HG03135 (cell line): ENCODE measurements around the gene ZNF778.
"Not testable (repeated sequence)": the region's sequence is repeated elsewhere in the genome, so short reads cannot be mapped to it uniquely, and the experiment has no call there.

Source experiments
- ATAC-seq: cut with Tn5 transposase; IDR thresholded peaks from one replicate; pipeline ENCODE4 v1.9.1; 2021; ENCODE audit warnings: mild to moderate bottlenecking, moderate library complexity; ENCODE audit not compliant: unreplicated experiment

The ZNF778 gene

DNA sequence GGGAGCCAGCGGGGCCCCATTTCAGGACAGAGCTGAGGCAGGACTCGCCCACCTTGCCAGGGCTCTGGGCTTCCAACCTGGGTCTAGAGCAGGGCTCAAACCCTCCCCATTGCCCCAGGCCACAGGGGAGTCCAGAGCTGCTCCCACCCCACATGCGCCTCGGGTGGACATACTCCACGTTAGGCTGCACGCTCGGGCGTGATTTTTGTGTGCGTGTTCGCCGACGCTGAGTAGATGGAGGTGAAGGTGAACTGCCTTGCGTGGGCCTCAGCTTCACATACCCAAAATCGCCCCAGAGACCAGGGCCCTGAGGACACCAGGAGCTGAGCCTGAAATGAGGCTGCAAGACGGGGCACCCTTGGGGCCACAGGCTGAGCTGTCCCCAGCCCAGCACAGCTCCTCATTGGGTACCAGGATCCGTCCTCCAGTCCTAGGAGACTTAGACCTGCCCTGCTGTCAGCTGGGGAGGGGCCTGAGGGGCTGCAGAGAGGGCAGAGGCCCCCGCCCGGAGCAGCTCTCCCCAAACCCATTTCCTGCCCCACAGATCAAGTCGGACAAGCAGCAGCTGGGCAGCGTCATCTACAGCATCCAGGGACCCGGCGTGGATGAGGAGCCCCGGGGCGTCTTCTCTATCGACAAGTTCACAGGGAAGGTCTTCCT is 37.7 kb upstream of the ZNF778 start:
- ATAC-seq, result no peak

- no peak for ATAC-seq
Observed at GRCh38 chr16:89183463-89183862, 34.0 kb upstream of the ZNF778 start.

GRCh38 chr16:89183975-89184676 is 33.4 kb upstream of the ZNF778 start:
- no peak for ATAC-seq

- ATAC-seq, result no peak
Observed at GRCh38 chr16:89184677-89184932, 32.9 kb upstream of the ZNF778 start.

DNA sequence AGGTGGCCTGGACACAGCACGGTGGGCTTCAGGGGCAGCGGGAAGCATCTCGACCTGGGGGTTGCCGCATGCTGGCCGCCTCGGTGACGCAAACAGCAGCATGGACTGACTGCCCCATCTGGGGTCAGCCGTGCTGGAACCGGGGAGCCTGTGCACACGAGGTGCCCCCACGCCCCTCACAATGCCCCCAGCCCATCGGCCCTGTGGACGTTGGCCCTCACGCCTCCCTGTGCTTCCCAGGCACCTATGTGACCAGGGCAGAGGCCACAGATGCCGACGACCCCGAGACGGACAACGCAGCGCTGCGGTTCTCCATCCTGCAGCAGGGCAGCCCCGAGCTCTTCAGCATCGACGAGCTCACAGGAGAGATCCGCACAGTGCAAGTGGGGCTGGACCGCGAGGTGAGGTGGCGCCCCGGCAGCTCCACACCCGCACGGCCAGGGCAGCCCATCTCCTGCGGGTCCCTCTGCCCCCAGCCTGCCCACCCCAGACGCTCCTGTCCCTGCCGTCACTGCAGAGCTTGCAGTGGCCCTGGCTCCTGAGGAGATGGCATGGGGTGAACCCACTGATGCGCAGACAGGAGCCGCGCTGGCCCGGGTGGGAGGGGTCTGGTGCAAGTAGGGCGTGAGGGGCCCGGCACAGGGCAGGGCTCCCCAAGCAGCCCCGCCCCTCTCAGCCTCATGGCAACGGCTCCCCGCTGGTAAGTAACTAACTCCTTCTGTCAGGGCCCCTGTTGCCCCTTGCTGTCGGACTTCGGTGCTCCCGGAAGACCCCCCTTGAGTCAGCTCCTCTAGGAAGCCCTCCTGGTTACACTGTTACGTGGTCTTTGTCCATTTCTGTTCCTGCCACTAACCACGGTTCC is 32.3 kb upstream of the ZNF778 start:
- ATAC-seq, result no peak

DNA sequence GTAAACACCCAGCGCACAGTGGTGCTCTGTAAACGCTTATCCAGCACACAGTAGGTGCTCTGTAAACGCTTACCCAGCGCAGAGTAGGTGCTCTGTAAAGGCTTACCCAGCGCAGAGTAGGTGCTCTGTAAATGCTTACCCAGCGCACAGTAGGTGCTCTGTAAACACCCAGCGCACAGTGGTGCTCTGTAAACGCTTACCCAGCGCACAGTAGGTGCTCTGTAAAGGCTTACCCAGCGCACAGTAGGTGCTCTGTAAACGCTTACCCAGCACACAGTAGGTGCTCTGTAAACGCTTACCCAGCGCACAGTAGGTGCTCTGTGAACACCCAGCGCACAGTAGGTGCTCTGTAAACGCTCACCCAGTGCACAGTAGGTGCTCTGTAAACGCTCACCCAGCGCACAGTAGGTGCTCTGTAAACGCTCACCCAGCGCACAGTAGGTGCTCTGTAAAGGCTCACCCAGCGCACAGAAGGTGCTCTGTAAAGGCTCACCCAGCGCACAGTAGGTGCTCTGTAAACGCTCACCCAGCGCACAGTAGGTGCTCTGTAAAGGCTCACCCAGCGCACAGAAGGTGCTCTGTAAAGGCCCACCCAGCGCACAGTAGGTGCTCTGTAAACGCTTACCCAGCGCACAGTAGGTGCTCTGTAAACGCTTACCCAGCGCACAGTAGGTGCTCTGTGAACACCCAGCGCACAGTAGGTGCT is 31.5 kb upstream of the ZNF778 start:
- not testable (repeated sequence) for ATAC-seq

DNA sequence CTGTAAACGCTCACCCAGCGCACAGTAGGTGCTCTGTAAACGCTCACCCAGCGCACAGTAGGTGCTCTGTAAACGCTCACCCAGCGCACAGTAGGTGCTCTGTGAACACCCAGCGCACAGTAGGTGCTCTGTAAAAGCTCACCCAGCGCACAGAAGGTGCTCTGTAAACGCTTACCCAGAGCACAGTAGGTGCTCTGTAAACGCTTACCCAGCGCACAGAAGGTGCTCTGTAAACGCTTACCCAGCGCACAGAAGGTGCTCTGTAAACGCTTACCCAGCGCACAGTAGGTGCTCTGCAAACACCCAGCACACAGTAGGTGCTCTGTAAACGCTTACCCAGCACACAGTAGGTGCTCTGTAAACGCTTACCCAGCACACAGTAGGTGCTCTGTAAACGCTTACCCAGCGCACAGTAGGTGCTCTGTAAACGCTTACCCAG is 30.9 kb upstream of the ZNF778 start:
- ATAC-seq, result not testable (repeated sequence)

DNA sequence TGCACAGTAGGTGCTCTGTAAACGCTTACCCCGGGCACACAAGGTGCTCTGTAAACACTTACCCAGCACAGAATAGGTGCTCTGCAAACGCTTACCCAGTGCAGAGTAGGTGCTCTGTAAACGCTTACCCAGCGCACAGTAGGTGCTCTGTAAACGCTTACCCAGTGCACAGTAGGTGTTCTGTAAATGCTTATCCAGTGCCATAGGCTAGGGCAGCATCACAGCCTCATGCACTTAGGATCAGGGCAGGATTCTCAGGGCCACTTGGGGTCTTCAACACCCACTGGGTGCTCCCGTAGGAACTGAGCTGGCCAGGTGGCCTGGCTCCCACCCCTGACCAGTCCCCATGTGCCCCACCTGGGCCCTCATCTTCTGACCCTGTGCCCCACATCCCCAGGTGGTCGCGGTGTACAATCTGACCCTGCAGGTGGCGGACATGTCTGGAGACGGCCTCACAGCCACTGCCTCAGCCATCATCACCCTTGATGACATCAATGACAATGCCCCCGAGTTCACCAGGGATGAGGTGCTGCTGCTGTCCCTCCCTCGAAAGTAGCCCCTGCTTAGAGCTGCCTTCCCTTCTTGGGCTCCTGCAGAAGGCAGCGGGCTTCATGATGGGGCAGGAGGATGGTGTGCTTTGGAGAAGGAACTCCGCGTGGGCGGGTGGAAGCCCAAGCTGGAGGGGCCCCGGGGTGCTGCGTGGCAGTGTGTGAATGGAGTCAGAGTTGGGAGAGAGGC is 30.3 kb upstream of the ZNF778 start:
- ATAC-seq, result no peak

- ATAC-seq, result no peak
Observed at GRCh38 chr16:89187770-89188392, 29.6 kb upstream of the ZNF778 start.

GRCh38 chr16:89188471-89189357 is 28.8 kb upstream of the ZNF778 start:
- not testable (repeated sequence) for ATAC-seq

- ATAC-seq, result no peak
Observed at GRCh38 chr16:89189358-89190025, 28.0 kb upstream of the ZNF778 start.

DNA sequence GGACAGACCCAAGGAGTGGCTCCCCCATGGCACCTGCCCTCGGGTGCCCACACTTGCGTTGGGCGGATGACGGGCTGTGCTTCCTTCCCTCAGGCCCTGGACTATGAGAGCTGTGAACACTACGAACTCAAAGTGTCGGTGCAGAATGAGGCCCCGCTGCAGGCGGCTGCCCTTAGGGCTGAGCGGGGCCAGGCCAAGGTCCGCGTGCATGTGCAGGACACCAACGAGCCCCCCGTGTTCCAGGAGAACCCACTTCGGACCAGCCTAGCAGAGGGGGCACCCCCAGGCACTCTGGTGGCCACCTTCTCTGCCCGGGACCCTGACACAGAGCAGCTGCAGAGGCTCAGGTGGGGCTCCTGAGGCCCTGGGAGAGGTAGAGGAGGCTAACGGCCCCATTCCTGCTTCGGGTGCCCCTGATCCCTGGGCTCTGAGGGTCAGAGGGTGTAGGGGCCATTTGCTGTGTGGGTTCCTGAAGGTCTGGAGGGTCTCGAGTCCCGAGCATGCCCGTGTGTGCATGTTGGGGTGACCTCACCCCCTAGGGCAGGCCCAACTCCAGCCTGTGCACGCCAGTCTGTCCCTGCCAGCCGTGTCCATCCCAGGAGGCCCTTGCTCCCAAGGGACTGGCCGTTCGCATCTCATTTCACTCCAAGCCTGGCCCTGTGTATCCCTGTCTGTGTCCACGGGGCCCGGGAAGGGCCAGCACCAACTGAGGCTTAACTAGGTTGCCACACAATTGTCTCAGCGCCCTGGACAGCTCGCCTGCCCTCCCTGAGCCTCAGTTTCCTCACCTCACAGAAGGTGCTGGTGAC is 27.1 kb upstream of the ZNF778 start:
- ATAC-seq, result no peak

DNA sequence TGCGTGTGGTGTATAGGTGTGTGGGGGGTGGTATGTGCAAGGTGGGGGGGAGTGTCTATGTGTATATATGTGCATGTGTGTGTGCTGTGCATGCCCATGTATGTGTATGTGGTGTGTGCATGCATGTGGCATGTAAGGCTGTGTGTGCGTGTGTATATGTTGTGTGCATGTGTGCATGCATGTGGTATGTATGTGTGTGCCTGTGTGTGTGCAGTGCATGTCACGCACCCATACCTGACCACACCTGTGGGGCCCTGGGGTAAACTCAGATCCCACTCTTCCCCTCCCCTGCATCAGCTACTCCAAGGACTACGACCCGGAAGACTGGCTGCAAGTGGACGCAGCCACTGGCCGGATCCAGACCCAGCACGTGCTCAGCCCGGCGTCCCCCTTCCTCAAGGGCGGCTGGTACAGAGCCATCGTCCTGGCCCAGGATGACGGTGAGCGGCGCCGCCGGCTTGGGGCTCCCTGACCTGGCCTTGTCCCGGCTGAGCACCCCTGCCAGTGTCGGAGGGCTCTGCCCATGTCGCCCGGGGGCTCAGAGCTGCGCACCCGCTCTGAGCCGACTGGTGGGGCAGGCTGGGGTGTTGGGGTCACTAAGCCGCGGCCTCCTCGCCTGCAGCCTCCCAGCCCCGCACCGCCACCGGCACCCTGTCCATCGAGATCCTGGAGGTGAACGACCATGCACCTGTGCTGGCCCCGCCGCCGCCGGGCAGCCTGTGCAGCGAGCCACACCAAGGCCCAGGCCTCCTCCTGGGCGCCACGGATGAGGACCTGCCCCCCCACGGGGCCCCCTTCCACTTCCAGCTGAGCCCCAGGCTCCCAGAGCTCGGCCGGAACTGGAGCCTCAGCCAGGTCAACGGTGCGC is 26.2 kb upstream of the ZNF778 start:
- ATAC-seq, result no peak

GRCh38 chr16:89191901-89192185 is 25.7 kb upstream of the ZNF778 start:
- no peak for ATAC-seq

DNA sequence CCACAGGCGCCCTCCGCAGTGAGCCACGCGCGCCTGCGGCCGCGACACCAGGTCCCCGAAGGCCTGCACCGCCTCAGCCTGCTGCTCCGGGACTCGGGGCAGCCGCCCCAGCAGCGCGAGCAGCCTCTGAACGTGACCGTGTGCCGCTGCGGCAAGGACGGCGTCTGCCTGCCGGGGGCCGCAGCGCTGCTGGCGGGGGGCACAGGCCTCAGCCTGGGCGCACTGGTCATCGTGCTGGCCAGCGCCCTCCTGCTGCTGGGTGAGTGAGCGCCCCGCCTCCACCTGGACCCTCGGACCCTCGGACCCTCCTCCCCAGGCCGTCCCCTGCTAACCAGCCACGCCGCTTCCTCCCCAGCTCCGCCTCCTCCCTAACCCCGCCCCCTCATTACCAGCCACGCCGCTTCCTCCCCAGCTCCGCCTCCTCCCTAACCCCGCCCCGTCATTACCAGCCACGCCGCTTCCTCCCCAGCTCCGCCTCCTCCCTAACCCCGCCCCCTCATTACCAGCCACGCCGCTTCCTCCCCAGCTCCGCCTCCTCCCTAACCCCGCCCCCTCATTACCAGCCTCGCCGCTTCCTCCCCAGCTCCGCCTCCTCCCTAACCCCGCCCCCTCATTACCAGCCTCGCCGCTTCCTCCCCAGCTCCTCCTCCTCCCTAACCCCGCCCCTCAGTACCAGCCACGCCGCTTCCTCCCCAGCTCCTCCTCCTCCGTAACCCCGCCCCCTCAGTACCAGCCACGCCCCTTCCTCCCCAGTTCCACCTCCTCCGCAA is 25.1 kb upstream of the ZNF778 start:
- ATAC-seq, result not testable (repeated sequence)

DNA sequence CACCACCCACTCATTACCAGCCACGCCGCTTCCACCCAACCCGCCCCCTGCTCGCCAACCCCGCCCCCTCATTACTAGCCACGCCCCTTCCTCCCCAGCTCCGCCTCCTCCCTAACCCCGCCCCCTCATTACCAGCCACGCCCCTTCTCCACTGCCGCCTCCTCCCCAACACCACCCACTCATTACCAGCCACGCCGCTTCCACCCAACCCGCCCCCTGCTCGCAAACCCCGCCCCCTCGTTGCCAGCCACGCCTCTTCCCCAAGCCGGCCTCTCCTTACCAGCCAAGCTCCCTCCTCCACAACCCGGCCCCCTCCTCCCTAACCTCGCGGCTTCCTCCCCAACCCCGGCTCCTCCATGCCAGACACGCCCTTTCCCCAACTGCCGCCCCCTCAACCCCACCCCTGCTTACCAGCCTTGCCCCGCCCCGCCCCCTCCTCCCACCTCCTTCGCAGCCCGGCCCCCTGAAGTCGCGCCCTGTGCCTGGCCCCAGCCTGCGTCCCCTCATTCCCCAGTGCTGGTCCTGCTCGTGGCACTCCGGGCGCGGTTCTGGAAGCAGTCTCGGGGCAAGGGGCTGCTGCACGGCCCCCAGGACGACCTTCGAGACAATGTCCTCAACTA is 24.4 kb upstream of the ZNF778 start:
- ATAC-seq, result no peak
